Measurements from ENCODE around the gene CERS3. TPM values are rescaled to one million over a fixed set of nuclear protein-coding genes. Genes with fewer than 3 reads are reported as not detected.
A peak's percentile ranks its signal among the peaks of the same experiment; 100 is the strongest.

Gene CERS3
- total RNA-seq, result not detected

- in situ Hi-C loops (cut with MboI; ENCODE audit: low pct_ligation_motif_present in 1 of 4, low pct_unique_long_range_greater_than_20kb in 1 of 4, low sequenced_read_pairs in 3 of 4) (no loop called here), intact Hi-C loops (cut with DNase I; ENCODE audit: low total_unique reads) (no loop called here)
- no peaks in the 10 kb centered on the region for H3K27me3 ChIP-seq
- H3K9me3 ChIP-seq, result no peaks in the 10 kb centered on the region
- no peaks in the 10 kb centered on the region for H3K36me3 ChIP-seq
- no peak for DNase-seq
- no peak within 1 kb of the TSS for H3K27ac ChIP-seq
- no peak within 1 kb of the TSS for H3K4me3 ChIP-seq
- WGBS, 2 donors (ENCODE audit: low coverage in 1 of 2), result 81 to 100% methylated on average over 2 to 10 of the region's 10 CpGs
- TF ChIP-seq POLR2A (IDR thresholded peaks at IDR 0.05) (no peak), EP300 (IDR thresholded peaks at IDR 0.05; ENCODE audit: low read depth) (no peak), CTCF (IDR thresholded peaks at IDR 0.05) (no peak), POLR2AphosphoS5 (IDR thresholded peaks at IDR 0.05) (no peak)
- H3K4me1 ChIP-seq, result peaks cover 0 to 10% (median 1%) of the 10 kb centered on the region in 4 donors
These were observed at the start of gene CERS3 for GRCh38 chr15:100528833-100529428. TSS of gene CERS3 (minus strand) at chr15:100528950. CDS start at chr15:100501849, 27,101 bp downstream.

GRCh38 chr15:100573526-100573925, 44.8 kb upstream of the CERS3 start:
- H3K4me3 ChIP-seq, result no peak overlapping the region
- intact Hi-C loops (cut with DNase I; ENCODE audit: low total_unique reads) (loop anchor here (2.0 kb wide), 1 partner anchor 223 kb away; no protein-coding TSS in a partner anchor), in situ Hi-C loops (cut with MboI; ENCODE audit: low pct_ligation_motif_present in 1 of 4, low pct_unique_long_range_greater_than_20kb in 1 of 4, low sequenced_read_pairs in 3 of 4) (loop anchor here in 3 of 4 donors (5.0 to 25.0 kb wide), 4 partner anchors 226 to 636 kb away; partner anchors contain the start of gene ADAMTS17 (in 2 of the 3))
- no peaks in the 10 kb centered on the region for H3K27me3 ChIP-seq
- peaks cover 0 to 12% (median 4%) of the 10 kb centered on the region in 4 donors for H3K36me3 ChIP-seq
- H3K4me1 ChIP-seq, result no peaks in the 10 kb centered on the region
- 71 to 94% methylated on average over 1 to 4 of the region's 4 CpGs for WGBS, 2 donors (ENCODE audit: low coverage in 1 of 2)
- no peak overlapping the region for H3K27ac ChIP-seq
- no peak for TF ChIP-seq POLR2AphosphoS5 (IDR thresholded peaks at IDR 0.05)
- TF ChIP-seq EP300 (IDR thresholded peaks at IDR 0.05; ENCODE audit: low read depth), result no peak
- no peak for DNase-seq
- H3K9me3 ChIP-seq, result no peaks in the 10 kb centered on the region

- intact Hi-C loops (cut with DNase I; ENCODE audit: low total_unique reads) (loop anchor here (2.0 kb wide), 1 partner anchor 222 kb away; no protein-coding TSS in a partner anchor), in situ Hi-C loops (cut with MboI; ENCODE audit: low pct_ligation_motif_present in 1 of 4, low pct_unique_long_range_greater_than_20kb in 1 of 4, low sequenced_read_pairs in 3 of 4) (loop anchor here in 3 of 4 donors (5.0 to 25.0 kb wide), 4 partner anchors 225 to 635 kb away; partner anchors contain the start of gene ADAMTS17 (in 2 of the 3))
- TF ChIP-seq POLR2AphosphoS5 (IDR thresholded peaks at IDR 0.05) (no peak), EP300 (IDR thresholded peaks at IDR 0.05; ENCODE audit: low read depth) (no peak), POLR2A (IDR thresholded peaks at IDR 0.05) (no peak), CTCF (IDR thresholded peaks at IDR 0.05) (peak; percentile 35 to 66 (median 54))
- Histone ChIP-seq H3K36me3 (peaks cover 0 to 12% (median 4%) of the 10 kb centered on the region in 4 donors), H3K27ac (no peak overlapping the region), H3K4me1 (no peaks in the 10 kb centered on the region), H3K27me3 (no peaks in the 10 kb centered on the region), H3K4me3 (no peak overlapping the region), H3K9me3 (no peaks in the 10 kb centered on the region)
- DNase-seq, result no peak
- 66 to 72% methylated on average over 4 of the region's 4 CpGs for WGBS, 2 donors (ENCODE audit: low coverage in 1 of 2)
These were observed 43.7 kb upstream of the CERS3 start for GRCh38 chr15:100572362-100572983.

- intact Hi-C loops (cut with DNase I; ENCODE audit: low total_unique reads), result loop anchor here (2.0 kb wide), 1 partner anchor 221 kb away; no protein-coding TSS in a partner anchor
- DNase-seq, result no peak
- H3K9me3 ChIP-seq, result no peaks in the 10 kb centered on the region
- in situ Hi-C loops (cut with MboI; ENCODE audit: low pct_ligation_motif_present in 1 of 4, low pct_unique_long_range_greater_than_20kb in 1 of 4, low sequenced_read_pairs in 3 of 4), result loop anchor here in 3 of 4 donors (5.0 to 25.0 kb wide), 4 partner anchors 224 to 634 kb away; partner anchors contain the start of gene ADAMTS17 (in 2 of the 3)
- no peaks in the 10 kb centered on the region for H3K27me3 ChIP-seq
- H3K36me3 ChIP-seq, result peaks cover 0 to 12% (median 4%) of the 10 kb centered on the region in 4 donors
- no peak overlapping the region for H3K27ac ChIP-seq
- H3K4me1 ChIP-seq, result no peaks in the 10 kb centered on the region
- WGBS, 2 donors (ENCODE audit: low coverage in 1 of 2), result 71 to 84% methylated on average over 3 to 6 of the region's 6 CpGs
- TF ChIP-seq POLR2A (IDR thresholded peaks at IDR 0.05) (no peak), EP300 (IDR thresholded peaks at IDR 0.05; ENCODE audit: low read depth) (no peak), POLR2AphosphoS5 (IDR thresholded peaks at IDR 0.05) (no peak), CTCF (IDR thresholded peaks at IDR 0.05) (no peak)
- H3K4me3 ChIP-seq, result no peak overlapping the region
These were observed 42.9 kb upstream of the CERS3 start for GRCh38 chr15:100571592-100572167.
